K562 (cell line): ENCODE data around the gene SLC31A1. TPM values are rescaled to one million over a fixed set of nuclear protein-coding genes. Genes with fewer than 3 reads are reported as not detected.

Experiments
- ATAC-seq: fragments of 200-7000 bp; cut with Tn5 transposase; 3 replicates; pipeline ENCODE4 v1.9.1; 2020; ENCODE audit warnings: moderate library complexity
- BruUV-seq: library from RNA; stranded (reverse); fragments of 400-500 nt; replicated peaks from 2 replicates; lab custom pipeline; 2021; lab: Mats Ljungman, UMichigan
- CTCF ChIA-PET: fragments of 300-600 bp; formaldehyde crosslinking; extraction: SDS; loops from one replicate; lab custom pipeline; 2021; ENCODE audit warnings: low intra/inter-chr PET ratio; lab: Yijun Ruan, JAX
- POLR2A ChIA-PET: fragments of 300-600, 350-650 bp; sonication (Branson Sonifier 250); formaldehyde crosslinking; extraction: SDS; loops from one replicate; lab custom pipeline; 2021; ENCODE audit warnings: antibody characterized with exemption, inconsistent platforms; lab: Yijun Ruan, JAX
- DNase-seq, 4 experiments: peaks; one replicate each; pipeline versions ENCODE4 v3.0.0 to v3.0.0-alpha.2; 2011 to 2018; ENCODE audit warnings: low spot score in 3 of 4, mixed read lengths in 3 of 4; ENCODE audit errors: extremely low read depth in 1 of 4
- FAIRE-seq: peaks from 2 replicates; lab custom pipeline; 2011; peaks lifted over from hg19 to GRCh38; lab: Jason Lieb, UNC
- H2AFZ ChIP-seq: 2 replicates; pipeline ENCODE4 v1.6.0; 2011; ENCODE audit warnings: low read depth, low read length, control low read depth, inconsistent platforms
- H3K27ac ChIP-seq: fragments of 200-600 bp; 3 replicates; pipeline ENCODE4 v1.8.0; 2011; ENCODE audit warnings: low read depth, mild to moderate bottlenecking, control low read depth, inconsistent platforms, low read length, moderate library complexity, mixed read lengths; ENCODE audit errors: extremely low read depth
- H3K27me3 ChIP-seq, 2 experiments: fragments of 300-600 bp in 1 of 2; 2 replicates in 1 of 2; 3 replicates in 1 of 2; pipeline versions ENCODE4 v1.6.0 to v1.8.0; 2011; ENCODE audit warnings: inconsistent platforms in 2 of 2, low read length in 2 of 2, mild to moderate bottlenecking in 1 of 2, mixed read lengths in 1 of 2, moderate library complexity in 1 of 2; ENCODE audit not compliant: control insufficient read depth in 2 of 2, insufficient read depth in 2 of 2
- H3K36me3 ChIP-seq: fragments of 300-600 bp; 3 replicates; pipeline ENCODE4 v1.8.0; 2011; ENCODE audit warnings: mild to moderate bottlenecking, low read length, inconsistent platforms; ENCODE audit not compliant: control insufficient read depth, insufficient read depth
- H3K4me1 ChIP-seq, 2 experiments: fragments of 200-600 bp in 1 of 2; replicated peaks in 1 of 2; 2 replicates in 1 of 2; 3 replicates in 1 of 2; pipeline versions ENCODE4 v1.5.1 to v1.8.0; 2011; ENCODE audit warnings: inconsistent platforms in 2 of 2, low read length in 2 of 2, mild to moderate bottlenecking in 1 of 2, mixed read lengths in 1 of 2, moderate library complexity in 1 of 2; ENCODE audit not compliant: control insufficient read depth in 2 of 2, insufficient read depth in 2 of 2
- H3K4me2 ChIP-seq: 2 replicates; pipeline ENCODE4 v1.6.1; 2011; ENCODE audit warnings: low read length, control low read depth, inconsistent platforms, mixed read lengths; ENCODE audit not compliant: insufficient read depth
- H3K4me3 ChIP-seq: fragments of 200-600 bp; sonication (generic), shearing (Covaris generic); 2 replicates; pipeline ENCODE4 v1.5.1; 2016; ENCODE audit warnings: control low read depth, inconsistent platforms
- H3K79me2 ChIP-seq: fragments of 200-600 bp; 3 replicates; pipeline ENCODE4 v1.8.0; 2011; ENCODE audit warnings: low read length, inconsistent platforms; ENCODE audit not compliant: control insufficient read depth, insufficient read depth
- H3K9ac ChIP-seq, 2 experiments: 2 replicates each; pipeline versions ENCODE4 v1.6.0 to v1.6.1; 2011; ENCODE audit warnings: low read depth in 2 of 2, low read length in 2 of 2, control low read depth in 1 of 2, inconsistent platforms in 1 of 2, mild to moderate bottlenecking in 1 of 2, mixed read lengths in 1 of 2; ENCODE audit not compliant: insufficient read depth in 1 of 2
- H3K9me1 ChIP-seq: one replicate; pipeline ENCODE4 v1.6.0; 2011; ENCODE audit warnings: inconsistent platforms, mild to moderate bottlenecking, low read length, moderate library complexity; ENCODE audit not compliant: control insufficient read depth, insufficient read depth
- H3K9me3 ChIP-seq: replicated peaks from 2 replicates; pipeline ENCODE4 v1.5.1; 2011; ENCODE audit warnings: low read depth, low read length, inconsistent platforms; ENCODE audit not compliant: control insufficient read depth, insufficient read depth
- H4K20me1 ChIP-seq: replicated peaks from 2 replicates; pipeline ENCODE4 v1.6.1; 2011; ENCODE audit warnings: low read length, inconsistent platforms, mixed read lengths; ENCODE audit not compliant: control insufficient read depth, insufficient read depth
- ARHGAP35 ChIP-seq: fragments of 450-650 bp; IDR thresholded peaks from 2 replicates; pipeline ENCODE4 v1.6.1; 2018; ENCODE audit not compliant: partially characterized antibody
- NFXL1 ChIP-seq: fragments of 450-650 bp; formaldehyde crosslinking; IDR thresholded peaks from 2 replicates; pipeline ENCODE4 v1.4.0; 2021; ENCODE audit warnings: mild to moderate bottlenecking
- SRSF1 ChIP-seq: fragments of 200-400 bp; formaldehyde crosslinking; IDR thresholded peaks from 2 replicates; pipeline ENCODE4 v1.6.1; 2017; ENCODE audit warnings: mild to moderate bottlenecking, low read depth, low read length, moderate library complexity
- ZBTB40 ChIP-seq, 2 experiments: fragments of 450-650 bp in 1 of 2; sonication (generic) in 1 of 2; formaldehyde crosslinking in 1 of 2; IDR thresholded peaks; 2 replicates each; pipeline versions ENCODE4 v1.7.1 to v1.9.0; 2016 to 2022; ENCODE audit warnings: inconsistent platforms in 1 of 2, mild to moderate bottlenecking in 1 of 2, missing genetic modification reagents in 1 of 2
- in situ Hi-C: fragments of 300-500 bp; cut with MboI; formaldehyde crosslinking; loops from 4 replicates; pipeline ENCODE4 v1.15.0; 2018; ENCODE audit warnings: inconsistent platforms, mixed read lengths
- intact Hi-C: fragments of 100-400 bp; cut with micrococcal nuclease; formaldehyde crosslinking; loops from 2 replicates; pipeline ENCODE4 v1.14.2; 2022
- polyA plus RNA-seq, 8 experiments: library from polyadenylated mRNA; depleted of rRNA in 4 of 8; stranded (reverse) in 5 of 8; unstranded in 3 of 8; fragments of >200 nt; fragmentation: Nextera tagmentation in 2 of 8; fragmentation: Illumina TruSeq in 1 of 8; extraction: Ambion mirVana in 2 of 8; extraction: Trizol in 1 of 8; gene quantifications; 2 replicates each; pipeline versions ENCODE4 v1.2.1 to v1.2.3, GENCODE V29; 2011 to 2014; ENCODE audit warnings: inconsistent platforms in 1 of 8, missing spikeins in 1 of 8
- total RNA-seq, 7 experiments: library from RNA; depleted of rRNA in 6 of 7; stranded (reverse); fragments of >200 nt in 6 of 7; fragmentation: Illumina TruSeq in 2 of 7; extraction: Trizol in 2 of 7; gene quantifications; 2 replicates each; pipeline versions ENCODE4 v1.2.1 to v1.2.3, GENCODE V29; 2011 to 2021; ENCODE audit warnings: low replicate concordance in 1 of 7

The SLC31A1 gene
- total and polyA plus RNA-seq, 9 of the 15 experiments (the other 6 are each of a cell fraction or from before 2014, with no cell fraction given), result 15.4 to 40.7 (median 25.9) TPM

- TF ChIP-seq NFXL1 (CRISPR knock-in tag) (no peak), SRSF1 (no peak)
Observed at GRCh38 chr9:113179839-113180238, 41.5 kb upstream of the SLC31A1 start (continued).

- no peaks in the 10 kb centered on the region for H3K9me1 ChIP-seq
- DNase-seq (no peak), ATAC-seq (no peak), FAIRE-seq (no peak)
- no peaks in the 10 kb centered on the region for H3K9me3 ChIP-seq
- H3K4me1 ChIP-seq, result no peaks in the 10 kb centered on the region
- no TSS peak for BruUV-seq
- H3K27ac ChIP-seq, result no peak overlapping the region
- no peaks in the 10 kb centered on the region for H3K79me2 ChIP-seq
- POLR2A ChIA-PET, result no interaction called here
- intact Hi-C loops, result no loop called here
- CTCF ChIA-PET, result no interaction called here
- TF ChIP-seq ARHGAP35 (no peak), ZBTB40 (IDR thresholded peaks at IDR 0.05) (peak; percentile 88), ZBTB40 (CRISPR knock-in tag; IDR thresholded peaks at IDR 0.05) (no peak)
- no peak overlapping the region for H3K9ac ChIP-seq
- H3K4me3 ChIP-seq, result no peak overlapping the region
- H4K20me1 ChIP-seq, result no peaks in the 10 kb centered on the region
- H3K27me3 ChIP-seq, result no peaks in the 10 kb centered on the region
- H3K4me2 ChIP-seq, result no peak overlapping the region
- no peak overlapping the region for H2AFZ ChIP-seq
- in situ Hi-C loops, result no loop called here
- H3K36me3 ChIP-seq, result peaks cover 93% of the 10 kb centered on the region
Observed at GRCh38 chr9:113181165-113181564, 40.2 kb upstream of the SLC31A1 start.
